Loucy (cell line): ENCODE results near the gene TENM3.

Source experiments
- CTCF ChIP-seq: fragments of 200-600 bp; sonication (generic); conservative IDR thresholded peaks from 2 replicates; pipeline ENCODE4 v1.5.1; 2014; ENCODE audit warnings: mild to moderate bottlenecking, antibody characterized with exemption, low read length
- EZH2phosphoT487 ChIP-seq: fragments of 200-600 bp; IDR thresholded peaks from 2 replicates; pipeline ENCODE4 v1.6.1; 2018; ENCODE audit warnings: antibody characterized with exemption, mild to moderate bottlenecking, moderate library complexity, borderline replicate concordance

GRCh38 chr4:182846036-182846435, 602.8 kb downstream of the TENM3 start:
- TF ChIP-seq CTCF (no peak), EZH2phosphoT487 (no peak)
